ENCODE results near the gene ITPKB. TPM values are rescaled to one million over a fixed set of nuclear protein-coding genes. Genes with fewer than 3 reads are reported as not detected.

The ITPKB gene
- total and polyA plus RNA-seq, 4 experiments from 2014 or later: 52.2 to 159 (median 104) TPM

DNA sequence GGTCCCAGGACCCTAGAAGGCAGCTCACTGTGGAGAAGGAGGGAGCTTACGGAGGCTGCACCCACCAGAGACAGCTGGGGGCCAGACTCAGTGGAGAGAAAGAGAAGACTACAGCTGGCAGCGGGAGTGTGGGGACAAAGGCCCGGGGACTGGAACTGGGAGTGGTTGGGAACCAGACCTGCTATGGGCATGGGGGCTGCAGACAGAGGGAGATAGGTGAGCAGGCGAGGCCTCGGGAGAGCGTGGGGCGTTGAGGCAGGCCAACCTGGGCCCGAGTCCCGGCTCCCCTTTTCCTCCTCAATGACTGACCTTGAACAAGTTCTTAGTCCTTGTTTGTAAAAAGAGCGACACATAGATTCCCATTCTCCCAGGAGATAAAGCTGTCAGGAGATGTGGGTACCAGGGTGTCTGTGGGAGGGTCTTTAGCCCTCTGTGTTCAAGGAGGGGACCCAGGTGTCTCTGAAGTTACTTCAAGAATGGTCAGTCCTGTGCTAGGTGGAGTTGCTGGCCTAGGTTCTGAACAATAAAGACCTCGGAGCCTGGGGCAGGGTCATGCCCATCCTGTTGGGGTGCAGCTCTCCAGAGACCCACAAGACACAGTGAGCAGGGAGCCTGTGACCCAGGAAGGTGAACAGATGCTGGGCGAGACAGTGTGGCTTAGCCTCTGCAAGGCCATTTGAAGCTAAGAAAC lies 87.9 kb downstream of the ITPKB start:
- Histone ChIP-seq H3K4me3 (ENCODE audit: low read length in 2 of 2) (no peak overlapping the region), H3K27me3 (ENCODE audit: insufficient read depth, low read length) (no peaks in the 10 kb centered on the region), H3K36me3 (ENCODE audit: insufficient read depth, low read length) (peaks cover 33% of the 10 kb centered on the region), H3K27ac (ENCODE audit: low read depth, low read length) (no peak overlapping the region), H3K9me3 (ENCODE audit: control insufficient read depth in 1 of 2, low read length in 2 of 2) (no peaks in the 10 kb centered on the region), H3K4me1 (ENCODE audit: insufficient read depth, low read length) (peaks cover 20% of the 10 kb centered on the region)
- POLR2A ChIA-PET (ENCODE audit: partially characterized antibody): interaction anchor here (1.0 to 1.6 kb wide), 5 partner anchors 11 to 82 kb away, joined by 3 to 7 read pairs (median 3); no protein-coding TSS in a partner anchor
- no peak for DNase-seq
- no peaks in the 10 kb centered on the region for H3K27me3 Mint-ChIP-seq
- H3K9me3 Mint-ChIP-seq: peaks cover 0 to 3% (median 0%) of the 10 kb centered on the region in 8 donors
- peaks cover 14 to 63% (median 46%) of the 10 kb centered on the region in 4 donors for H3K4me1 Mint-ChIP-seq
- intact Hi-C loops (cut with micrococcal nuclease): no loop called here
- peak overlapping the region in 2 of 8 donors; percentile 24 to 49 for H3K4me3 Mint-ChIP-seq
- CTCF ChIA-PET (ENCODE audit: partially characterized antibody): interaction anchor here (1.1 to 3.7 kb wide), 5 partner anchors 17 to 177 kb away, joined by 3 to 14 read pairs (median 5); no protein-coding TSS in a partner anchor
- peak overlapping the region in 3 of 7 donors; percentile 84 to 91 (median 88) for H3K27ac Mint-ChIP-seq
- peaks cover 27 to 58% of the 10 kb centered on the region in 2 donors for H3K36me3 Mint-ChIP-seq

DNA sequence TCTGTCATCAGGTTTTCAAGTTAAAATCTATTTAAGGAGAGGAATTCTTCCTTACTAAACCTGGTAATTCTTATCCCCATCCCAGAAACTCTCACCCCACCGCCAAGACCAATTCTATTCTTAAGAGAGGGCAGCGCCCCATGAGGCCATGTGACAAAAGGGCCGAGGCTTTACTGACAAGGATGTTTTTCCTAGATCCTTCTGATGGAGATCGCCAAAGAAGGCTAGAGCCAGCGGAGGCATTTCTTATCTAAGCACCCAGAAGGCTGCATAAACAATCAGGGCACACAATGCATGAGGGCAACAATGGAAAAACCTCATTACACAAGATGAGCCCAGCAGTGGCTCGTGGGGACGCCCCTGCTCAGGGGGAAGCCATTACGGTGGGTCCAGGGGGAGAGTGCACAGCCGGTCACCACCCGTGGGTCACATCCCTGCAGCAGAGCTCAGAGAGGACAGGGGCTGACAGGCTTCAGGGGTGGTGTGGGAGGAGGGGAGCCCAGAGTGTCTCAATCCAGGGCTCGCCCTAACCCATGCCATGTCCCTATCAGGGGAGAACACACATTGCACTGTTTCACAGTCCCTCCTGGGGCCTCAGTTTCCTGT lies 88.7 kb downstream of the ITPKB start:
- POLR2A ChIA-PET (ENCODE audit: partially characterized antibody): interaction anchor here (1.1 to 1.6 kb wide), 5 partner anchors 12 to 178 kb away, joined by 3 to 7 read pairs (median 3); partner anchors contain the start of gene ITPKB
- Histone ChIP-seq H3K9me3 (ENCODE audit: control insufficient read depth in 1 of 2, low read length in 2 of 2) (no peaks in the 10 kb centered on the region), H3K4me1 (ENCODE audit: insufficient read depth, low read length) (peaks cover 29% of the 10 kb centered on the region), H3K4me3 (ENCODE audit: low read length in 2 of 2) (no peak overlapping the region), H3K27ac (ENCODE audit: low read depth, low read length) (no peak overlapping the region), H3K27me3 (ENCODE audit: insufficient read depth, low read length) (no peaks in the 10 kb centered on the region), H3K36me3 (ENCODE audit: insufficient read depth, low read length) (peaks cover 41% of the 10 kb centered on the region)
- peak overlapping the region in 4 of 7 donors; percentile 70 to 91 (median 86) for H3K27ac Mint-ChIP-seq
- DNase-seq: no peak
- no peaks in the 10 kb centered on the region for H3K27me3 Mint-ChIP-seq
- intact Hi-C loops (cut with micrococcal nuclease): loop anchor here (1.0 kb wide), 1 partner anchor 25 kb away; no protein-coding TSS in a partner anchor
- H3K9me3 Mint-ChIP-seq: peaks cover 0 to 3% (median 0%) of the 10 kb centered on the region in 8 donors
- H3K4me1 Mint-ChIP-seq: peaks cover 23 to 62% (median 51%) of the 10 kb centered on the region in 4 donors
- CTCF ChIA-PET (ENCODE audit: partially characterized antibody): interaction anchor here (1.1 to 3.7 kb wide), 9 partner anchors 8 to 178 kb away, joined by 3 to 14 read pairs (median 4); no protein-coding TSS in a partner anchor
- H3K36me3 Mint-ChIP-seq: peaks cover 32 to 65% of the 10 kb centered on the region in 2 donors
- peak overlapping the region in 1 of 8 donors; percentile 62 for H3K4me3 Mint-ChIP-seq

DNA sequence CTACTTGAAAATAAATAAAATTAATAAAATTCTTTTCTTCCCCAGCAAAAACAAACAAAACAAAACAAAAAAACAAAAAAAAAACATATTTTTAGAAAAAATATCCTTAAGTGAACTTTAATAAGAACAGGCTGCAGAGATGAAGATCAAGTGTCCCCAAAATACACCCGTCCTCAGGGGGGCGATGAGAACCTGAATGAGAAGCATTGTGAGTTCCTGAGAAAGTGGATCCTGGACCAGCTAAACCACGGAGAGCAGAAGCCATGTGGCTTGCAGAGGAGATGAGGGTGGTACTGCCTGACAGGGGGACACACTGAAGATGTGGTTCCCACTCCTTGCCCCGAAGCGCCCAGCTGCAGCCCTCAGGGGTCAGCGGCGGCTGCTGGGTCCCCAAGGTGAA lies 89.3 kb downstream of the ITPKB start:
- H3K9me3 ChIP-seq (ENCODE audit: control insufficient read depth in 1 of 2, low read length in 2 of 2): no peaks in the 10 kb centered on the region
- peak in 3 of 5 donors; percentile 36 to 65 (median 42) for DNase-seq
- intact Hi-C loops (cut with micrococcal nuclease): loop anchor here (1.0 kb wide), 2 partner anchors 26 to 179 kb away; no protein-coding TSS in a partner anchor
- peaks cover 0 to 3% (median 0%) of the 10 kb centered on the region in 8 donors for H3K9me3 Mint-ChIP-seq
- no peak overlapping the region for H3K4me3 ChIP-seq (ENCODE audit: low read length in 2 of 2)
- ChIA-PET POLR2A (ENCODE audit: partially characterized antibody) (interaction anchor here (1.1 to 1.2 kb wide), 3 partner anchors 30 to 178 kb away, joined by 3 to 4 read pairs (median 3); partner anchors contain the start of gene ITPKB), CTCF (ENCODE audit: partially characterized antibody) (interaction anchor here (1.1 to 3.7 kb wide), 6 partner anchors 8 to 179 kb away, joined by 4 to 14 read pairs (median 5); no protein-coding TSS in a partner anchor)
- no peaks in the 10 kb centered on the region for H3K27me3 ChIP-seq (ENCODE audit: insufficient read depth, low read length)
- H3K4me3 Mint-ChIP-seq: peak overlapping the region in 2 of 8 donors; percentile 32 to 45
- H3K4me1 Mint-ChIP-seq: peaks cover 28 to 61% (median 53%) of the 10 kb centered on the region in 4 donors
- H3K27ac ChIP-seq (ENCODE audit: low read depth, low read length): no peak overlapping the region
- peaks cover 34% of the 10 kb centered on the region for H3K4me1 ChIP-seq (ENCODE audit: insufficient read depth, low read length)
- H3K36me3 Mint-ChIP-seq: peaks cover 32 to 68% of the 10 kb centered on the region in 2 donors
- H3K27ac Mint-ChIP-seq: peak overlapping the region in 5 of 7 donors; percentile 43 to 84 (median 66)
- no peaks in the 10 kb centered on the region for H3K27me3 Mint-ChIP-seq
- H3K36me3 ChIP-seq (ENCODE audit: insufficient read depth, low read length): peaks cover 44% of the 10 kb centered on the region

DNA sequence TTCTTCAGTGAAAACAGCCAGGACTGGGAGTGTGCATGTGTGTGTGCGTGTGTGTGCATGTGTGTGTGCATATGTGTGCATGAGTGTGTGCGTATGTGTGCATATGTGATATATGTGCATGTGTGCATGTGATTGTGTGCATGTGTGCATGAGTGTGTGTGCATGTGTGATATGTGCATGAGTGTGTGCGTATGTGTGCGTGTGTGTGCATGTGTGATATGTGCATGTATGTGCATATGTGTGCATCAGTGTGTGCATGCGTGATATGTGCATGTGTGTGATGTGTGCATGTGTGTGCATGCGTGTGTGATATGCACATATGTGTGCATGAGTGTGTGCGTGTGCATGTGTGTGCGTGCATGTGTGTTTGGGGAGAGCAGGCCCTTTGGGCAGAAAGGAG lies 89.8 kb downstream of the ITPKB start:
- Histone ChIP-seq H3K27me3 (ENCODE audit: insufficient read depth, low read length) (no peaks in the 10 kb centered on the region), H3K36me3 (ENCODE audit: insufficient read depth, low read length) (peaks cover 44% of the 10 kb centered on the region), H3K9me3 (ENCODE audit: control insufficient read depth in 1 of 2, low read length in 2 of 2) (no peaks in the 10 kb centered on the region), H3K27ac (ENCODE audit: low read depth, low read length) (no peak overlapping the region), H3K4me1 (ENCODE audit: insufficient read depth, low read length) (peaks cover 39% of the 10 kb centered on the region), H3K4me3 (ENCODE audit: low read length in 2 of 2) (no peak overlapping the region)
- Mint-ChIP-seq H3K4me3 (peak overlapping the region in 1 of 8 donors; percentile 17), H3K4me1 (peaks cover 34 to 63% (median 54%) of the 10 kb centered on the region in 4 donors), H3K27ac (peak overlapping the region in 5 of 7 donors; percentile 14 to 89 (median 54)), H3K27me3 (no peaks in the 10 kb centered on the region), H3K36me3 (peaks cover 32 to 72% of the 10 kb centered on the region in 2 donors), H3K9me3 (peaks cover 0 to 3% (median 0%) of the 10 kb centered on the region in 8 donors)
- POLR2A ChIA-PET (ENCODE audit: partially characterized antibody): interaction anchor here (1.1 to 1.2 kb wide), 3 partner anchors 31 to 179 kb away, joined by 3 to 4 read pairs (median 3); no protein-coding TSS in a partner anchor
- CTCF ChIA-PET (ENCODE audit: partially characterized antibody): interaction anchor here (0.8 to 3.7 kb wide), 10 partner anchors 9 to 179 kb away, joined by 4 to 14 read pairs (median 5); no protein-coding TSS in a partner anchor
- DNase-seq: no peak
- intact Hi-C loops (cut with micrococcal nuclease): loop anchor here (1.0 kb wide), 1 partner anchor 179 kb away; no protein-coding TSS in a partner anchor

DNA sequence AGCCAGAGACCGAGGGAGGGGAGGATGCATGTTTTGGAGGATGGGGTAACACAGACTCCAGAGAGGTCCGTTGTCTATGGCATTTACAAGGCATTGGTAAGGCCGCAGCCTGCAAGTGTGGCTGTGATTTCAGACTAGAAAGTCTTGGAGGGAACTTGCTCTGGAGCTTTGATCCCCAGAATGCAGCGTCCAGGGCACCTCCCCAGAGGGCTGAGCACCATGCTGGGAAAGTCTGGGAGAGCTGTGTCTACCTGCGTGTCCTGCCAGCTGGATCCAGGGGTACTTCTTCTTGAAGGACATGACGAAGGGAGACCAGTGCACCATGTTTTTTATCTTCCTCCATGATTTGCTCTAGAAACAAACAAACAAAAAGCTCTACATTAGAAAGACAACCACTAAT lies 90.7 kb downstream of the ITPKB start:
- intact Hi-C loops (cut with micrococcal nuclease): no loop called here
- no peak for DNase-seq
- H3K36me3 Mint-ChIP-seq: peaks cover 35 to 76% of the 10 kb centered on the region in 2 donors
- CTCF ChIA-PET (ENCODE audit: partially characterized antibody): interaction anchor here (0.8 to 2.0 kb wide), 9 partner anchors 10 to 180 kb away, joined by 3 to 7 read pairs (median 4); no protein-coding TSS in a partner anchor
- H3K4me3 Mint-ChIP-seq: no peak overlapping the region
- H3K4me1 Mint-ChIP-seq: peaks cover 42 to 71% (median 55%) of the 10 kb centered on the region in 4 donors
- H3K36me3 ChIP-seq (ENCODE audit: insufficient read depth, low read length): peaks cover 44% of the 10 kb centered on the region
- peaks cover 0 to 3% (median 0%) of the 10 kb centered on the region in 8 donors for H3K9me3 Mint-ChIP-seq
- POLR2A ChIA-PET (ENCODE audit: partially characterized antibody): interaction anchor here (1.1 to 1.3 kb wide), 3 partner anchors 10 to 151 kb away, joined by 3 read pairs; no protein-coding TSS in a partner anchor
- no peaks in the 10 kb centered on the region for H3K27me3 Mint-ChIP-seq
- H3K27ac Mint-ChIP-seq: peak overlapping the region in 4 of 7 donors; percentile 49 to 75 (median 56)
- no peak overlapping the region for H3K27ac ChIP-seq (ENCODE audit: low read depth, low read length)
- H3K4me1 ChIP-seq (ENCODE audit: insufficient read depth, low read length): peaks cover 48% of the 10 kb centered on the region
- no peaks in the 10 kb centered on the region for H3K27me3 ChIP-seq (ENCODE audit: insufficient read depth, low read length)
- no peak overlapping the region for H3K4me3 ChIP-seq (ENCODE audit: low read length in 2 of 2)
- H3K9me3 ChIP-seq (ENCODE audit: control insufficient read depth in 1 of 2, low read length in 2 of 2): no peaks in the 10 kb centered on the region

DNA sequence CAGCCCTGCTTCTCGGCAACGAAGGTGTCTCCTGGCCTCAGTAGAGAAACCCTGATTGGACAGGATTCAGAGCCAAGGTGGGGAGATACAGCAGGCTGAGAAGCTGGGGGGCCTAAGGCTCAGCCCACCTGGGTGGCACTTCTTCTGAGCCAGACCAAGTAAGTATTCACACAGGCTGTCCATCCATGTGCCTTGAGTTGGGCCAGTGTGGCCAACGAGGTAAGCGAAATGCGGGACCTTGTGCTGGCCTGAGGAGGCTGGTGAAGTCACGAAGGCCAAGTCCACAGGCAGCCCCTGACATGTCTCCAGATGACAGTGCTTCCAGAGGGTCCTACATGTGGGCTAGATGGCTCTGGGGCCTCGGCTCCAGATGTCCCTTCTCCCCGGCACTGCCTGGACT lies 91.4 kb downstream of the ITPKB start:
- Histone ChIP-seq H3K27ac (ENCODE audit: low read depth, low read length) (peak overlapping the region; percentile 5), H3K4me3 (ENCODE audit: low read length in 2 of 2) (no peak overlapping the region), H3K9me3 (ENCODE audit: control insufficient read depth in 1 of 2, low read length in 2 of 2) (no peaks in the 10 kb centered on the region), H3K4me1 (ENCODE audit: insufficient read depth, low read length) (peaks cover 55% of the 10 kb centered on the region), H3K36me3 (ENCODE audit: insufficient read depth, low read length) (peaks cover 45% of the 10 kb centered on the region), H3K27me3 (ENCODE audit: insufficient read depth, low read length) (no peaks in the 10 kb centered on the region)
- intact Hi-C loops (cut with micrococcal nuclease): no loop called here
- Mint-ChIP-seq H3K27ac (peak overlapping the region in 6 of 7 donors; percentile 38 to 91 (median 63)), H3K27me3 (no peaks in the 10 kb centered on the region), H3K4me1 (peaks cover 44 to 78% (median 54%) of the 10 kb centered on the region in 4 donors), H3K36me3 (peaks cover 40 to 75% of the 10 kb centered on the region in 2 donors), H3K9me3 (peaks cover 0 to 3% (median 0%) of the 10 kb centered on the region in 8 donors), H3K4me3 (no peak overlapping the region)
- POLR2A ChIA-PET (ENCODE audit: partially characterized antibody): interaction anchor here (1.0 to 1.3 kb wide), 5 partner anchors 10 to 152 kb away, joined by 3 read pairs; no protein-coding TSS in a partner anchor
- peak in 1 of 5 donors; percentile 29 for DNase-seq
- CTCF ChIA-PET (ENCODE audit: partially characterized antibody): interaction anchor here (0.9 to 2.0 kb wide), 6 partner anchors 10 to 112 kb away, joined by 3 to 7 read pairs (median 4); no protein-coding TSS in a partner anchor
